Nasal cavity respiratory epithelium epithelial cell of viscerocranial mucosa (primary cell): ENCODE data around the gene PAQR5. TPM values are rescaled to one million over a fixed set of nuclear protein-coding genes. Genes with fewer than 3 reads are reported as not detected.

Experiments
- total RNA-seq: library from RNA; depleted of rRNA; stranded (reverse); fragments of >200 nt; gene quantifications from 2 replicates; pipeline ENCODE4 v1.2.3, GENCODE V29; 2014

The PAQR5 gene
- 0.68 and 0.85 TPM in 2 replicates for total RNA-seq

DNA sequence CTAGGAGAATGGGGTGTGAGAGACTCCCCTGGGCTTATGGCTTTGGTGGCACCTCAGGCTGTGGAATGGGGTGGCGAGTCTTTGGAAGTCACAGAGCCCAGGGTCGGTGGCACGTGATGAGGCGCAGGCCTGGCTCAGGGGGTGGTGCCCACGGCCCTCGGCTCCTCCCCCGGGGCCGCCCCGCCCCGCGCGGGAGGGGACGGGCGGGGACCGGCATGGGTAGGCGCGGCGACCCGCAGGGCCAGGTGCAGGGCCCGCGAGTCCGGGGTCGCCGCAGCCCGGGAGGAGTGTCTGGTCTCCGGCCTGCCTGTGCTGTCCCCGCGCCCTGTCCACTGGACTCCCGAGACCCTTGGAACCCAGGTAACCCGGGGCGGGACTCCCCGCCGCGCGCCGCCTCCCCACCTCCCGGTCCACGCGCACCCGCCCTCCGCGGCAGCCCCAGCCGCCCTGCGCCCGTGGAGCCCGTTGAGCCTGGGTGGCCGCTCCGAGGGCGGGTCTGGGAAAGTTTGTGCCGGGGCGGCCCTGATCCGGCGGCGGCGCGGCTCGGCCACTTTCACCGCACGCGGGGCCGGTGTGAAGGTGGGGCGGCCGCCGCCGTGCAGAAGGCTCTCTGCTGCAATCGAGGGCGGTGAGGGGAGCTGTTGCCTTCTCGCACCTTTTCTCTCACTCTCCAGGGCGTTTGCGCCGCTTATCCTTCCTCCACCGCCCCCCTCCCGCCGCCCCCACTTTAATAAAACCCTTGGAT lies at the start of gene PAQR5:
Gene PAQR5 (plus strand): TSS at position 216 of the 745 bp plus-strand sequence. CDS start 61,169 bp downstream, outside the sequence.

DNA sequence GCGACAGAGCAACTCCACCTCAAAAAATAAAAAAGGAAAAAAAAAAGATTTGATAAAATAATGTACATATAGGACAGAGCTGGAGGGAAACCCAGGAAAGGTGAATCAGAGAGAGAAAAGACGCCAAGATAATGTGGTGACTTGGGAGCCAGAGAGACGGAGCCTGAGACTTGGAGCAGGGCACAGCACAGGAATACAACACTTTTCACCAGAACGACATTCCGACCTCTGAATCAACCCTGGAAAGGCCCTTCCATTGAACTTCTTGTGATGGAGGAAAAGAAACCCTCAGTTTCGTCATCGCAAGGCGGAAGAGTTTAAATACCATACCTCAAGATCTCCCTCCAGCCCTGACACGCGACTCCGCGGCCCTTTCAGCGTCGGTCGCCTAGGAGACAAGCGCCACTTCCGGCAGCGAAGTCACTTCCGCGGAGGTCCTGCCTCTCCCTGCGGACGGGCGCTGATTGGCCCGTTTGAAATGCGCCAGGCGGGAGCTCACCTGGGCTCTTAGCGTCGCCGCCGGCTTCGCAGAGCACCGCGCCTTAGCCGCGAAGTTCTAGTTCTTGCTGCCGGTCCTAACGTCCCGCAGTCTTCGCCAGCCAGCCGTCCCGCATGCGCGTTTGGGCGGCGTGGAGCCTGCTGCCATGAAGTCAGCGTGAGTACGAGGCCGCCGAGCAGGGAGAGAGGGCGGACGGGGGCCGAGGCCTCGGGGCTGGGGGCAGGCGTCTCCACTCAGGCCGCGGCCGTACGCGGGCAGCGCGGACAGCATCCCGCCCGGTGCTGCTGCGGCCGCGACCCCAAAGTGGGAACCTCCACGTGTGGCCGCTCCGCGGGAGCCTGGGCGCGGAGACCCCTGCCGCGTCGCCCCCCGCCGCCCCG lies 115.3 kb downstream of the PAQR5 start, which contains the start of gene KIF23:
Gene KIF23 (plus strand): TSS at position 528 of the 879 bp plus-strand sequence. CDS start 117 bp downstream, at position 645.

GRCh38 chr15:69452692-69453521 lies 154.2 kb downstream of the PAQR5 start, which contains the start of gene RPLP1:
RPLP1 (plus strand) TSS chr15:69452818; CDS start chr15:69452949, 131 bp downstream.

Other genes starting within 250 kb of the PAQR5 start
- gene GLCE, start 138.3 kb upstream of the PAQR5 start, total RNA-seq, result 11.6 and 35.5 TPM in 2 replicates
- gene KIF23, start 115.4 kb downstream of the PAQR5 start, total RNA-seq, result 4.6 and 10.9 TPM in 2 replicates
- gene RPLP1, start 153.9 kb downstream of the PAQR5 start, total RNA-seq, result 76.2 and 88.5 TPM in 2 replicates